H1 (cell line): Measurements from ENCODE around the gene CDKN2AIP. TPM values are rescaled to one million over a fixed set of nuclear protein-coding genes. Genes with fewer than 3 reads are reported as not detected.
A peak's percentile ranks its signal among the peaks of the same experiment; 100 is the strongest.

Experiments
- CTCF ChIA-PET: fragments of 300-600 bp; sonication (Branson Sonifier 250); formaldehyde crosslinking; loops from one replicate; lab custom pipeline; 2021; ENCODE audit not compliant: partially characterized antibody; lab: Charles Lee
- POLR2A ChIA-PET: fragments of 300-600 bp; sonication (Branson Sonifier 250); formaldehyde crosslinking; loops from one replicate; lab custom pipeline; 2021; ENCODE audit warnings: inconsistent platforms; ENCODE audit not compliant: partially characterized antibody; lab: Charles Lee
- DNase-seq, 2 experiments: peaks; one replicate each; pipeline versions ENCODE4 v3.0.0 to v3.0.0-alpha.2; 2010 to 2022; ENCODE audit warnings: low spot score in 2 of 2, low read depth in 1 of 2, mixed read lengths in 1 of 2
- FAIRE-seq: peaks from 2 replicates; lab custom pipeline; 2011; peaks lifted over from hg19 to GRCh38; lab: Jason Lieb, UNC
- H2AFZ ChIP-seq: 2 replicates; pipeline ENCODE4 v1.8.1; 2012; ENCODE audit warnings: low read length, inconsistent platforms
- H2AK5ac ChIP-seq: 2 replicates; pipeline ENCODE4 v1.6.1; 2013; ENCODE audit warnings: low read depth, low read length
- H2BK120ac ChIP-seq: replicated peaks from 2 replicates; pipeline ENCODE3; 2013; ENCODE audit warnings: low read depth, low read length, inconsistent platforms
- H2BK12ac ChIP-seq: 2 replicates; pipeline ENCODE4 v1.6.1; 2013; ENCODE audit warnings: low read depth, low read length
- H2BK15ac ChIP-seq: 2 replicates; pipeline ENCODE4 v1.6.1; 2013; ENCODE audit warnings: low read length
- H2BK20ac ChIP-seq: 2 replicates; pipeline ENCODE4 v1.6.1; 2013; ENCODE audit warnings: low read length
- H2BK5ac ChIP-seq: 2 replicates; pipeline ENCODE4 v1.6.1; 2013; ENCODE audit warnings: low read depth, low read length
- H3K14ac ChIP-seq: 2 replicates; pipeline ENCODE4 v1.6.1; 2013; ENCODE audit warnings: inconsistent platforms; ENCODE audit not compliant: insufficient read length
- H3K18ac ChIP-seq: 2 replicates; pipeline ENCODE4 v1.6.1; 2013; ENCODE audit warnings: low read length; ENCODE audit errors: extremely low read depth
- H3K23ac ChIP-seq: 2 replicates; pipeline ENCODE4 v1.6.1; 2013; ENCODE audit warnings: inconsistent platforms; ENCODE audit not compliant: insufficient read length
- H3K23me2 ChIP-seq: 2 replicates; pipeline ENCODE4 v1.6.1; 2013; ENCODE audit warnings: low read depth, low read length
- H3K27ac ChIP-seq: 2 replicates; pipeline ENCODE4 v1.6.1; 2011; ENCODE audit warnings: low read depth, low read length, inconsistent platforms
- H3K27me3 ChIP-seq, 4 experiments: replicated peaks in 1 of 4; 1 replicate in 1 of 4; 2 replicates in 3 of 4; pipeline versions ENCODE4 v1.6.1 to v1.8.1; 2011 to 2013; ENCODE audit warnings: low read length in 3 of 4, mild to moderate bottlenecking in 3 of 4, inconsistent platforms in 2 of 4, mixed read lengths in 2 of 4, moderate library complexity in 1 of 4; ENCODE audit not compliant: control insufficient read depth in 3 of 4, insufficient read depth in 3 of 4; ENCODE audit errors: extremely low read depth in 1 of 4
- H3K36me3 ChIP-seq, 4 experiments: 2 replicates each; pipeline versions ENCODE4 v1.6.1 to v1.8.1; 2011 to 2013; ENCODE audit warnings: mild to moderate bottlenecking in 4 of 4, low read length in 3 of 4, moderate library complexity in 2 of 4, control low read depth in 1 of 4, inconsistent platforms in 1 of 4; ENCODE audit not compliant: insufficient read depth in 4 of 4, control insufficient read depth in 2 of 4
- H3K4ac ChIP-seq: replicated peaks from 2 replicates; pipeline ENCODE3; 2013; ENCODE audit warnings: low read length, low read depth, mixed read lengths, inconsistent platforms; ENCODE audit not compliant: insufficient read length
- H3K4me1 ChIP-seq, 4 experiments: replicated peaks in 1 of 4; 1 replicate in 1 of 4; 2 replicates in 3 of 4; pipeline versions ENCODE4 v1.6.1 to v1.8.1; 2011 to 2013; ENCODE audit warnings: low read length in 3 of 4, inconsistent platforms in 2 of 4, mixed read lengths in 1 of 4; ENCODE audit not compliant: insufficient read depth in 4 of 4, control insufficient read depth in 3 of 4
- H3K4me2 ChIP-seq, 2 experiments: 2 replicates each; pipeline versions ENCODE4 v1.6.1 to v1.8.1; 2011 to 2013; ENCODE audit warnings: low read depth in 2 of 2, low read length in 2 of 2, control low read depth in 1 of 2, inconsistent platforms in 1 of 2, mild to moderate bottlenecking in 1 of 2; ENCODE audit not compliant: insufficient read depth in 1 of 2
- H3K4me3 ChIP-seq, 4 experiments: fragments of 200-600, 300-600 bp in 1 of 4; sonication (generic), shearing (Covaris generic), sonication (Bioruptor Twin) in 1 of 4; 2 replicates each; pipeline versions ENCODE4 v1.5.1 to v1.8.1; 2011 to 2016; ENCODE audit warnings: low read length in 4 of 4, low read depth in 3 of 4, control low read depth in 2 of 4, inconsistent platforms in 2 of 4, mild to moderate bottlenecking in 2 of 4, mixed read lengths in 1 of 4, moderate library complexity in 1 of 4; ENCODE audit not compliant: insufficient read depth in 2 of 4; ENCODE audit errors: extremely low read depth in 1 of 4
- H3K56ac ChIP-seq: replicated peaks from 2 replicates; pipeline ENCODE3; 2013; ENCODE audit warnings: low read depth, mild to moderate bottlenecking, mixed read lengths, low read length, inconsistent platforms; ENCODE audit not compliant: insufficient read length
- H3K79me1 ChIP-seq: 2 replicates; pipeline ENCODE4 v1.6.1; 2013; ENCODE audit warnings: low read depth, low read length, control low read depth
- H3K79me2 ChIP-seq, 2 experiments: 2 replicates each; pipeline versions ENCODE4 v1.6.1 to v1.8.1; 2012 to 2013; ENCODE audit warnings: low read length in 2 of 2, mild to moderate bottlenecking in 2 of 2, inconsistent platforms in 1 of 2; ENCODE audit not compliant: insufficient read depth in 2 of 2, control insufficient read depth in 1 of 2
- H3K9ac ChIP-seq, 4 experiments: replicated peaks in 1 of 4; 1 replicate in 1 of 4; 2 replicates in 3 of 4; pipeline versions ENCODE4 v1.6.1 to v1.8.1; 2011 to 2013; ENCODE audit warnings: low read depth in 3 of 4, low read length in 3 of 4, control low read depth in 2 of 4, mild to moderate bottlenecking in 2 of 4, moderate library complexity in 2 of 4, inconsistent platforms in 1 of 4; ENCODE audit errors: extremely low read depth in 1 of 4
- H3K9me3 ChIP-seq, 2 experiments: 2 replicates each; pipeline versions ENCODE4 v1.6.1 to v1.8.1; 2012 to 2013; ENCODE audit warnings: mild to moderate bottlenecking in 2 of 2, moderate library complexity in 2 of 2, control low read depth in 1 of 2, inconsistent platforms in 1 of 2, low read depth in 1 of 2, low read length in 1 of 2, mixed read lengths in 1 of 2; ENCODE audit not compliant: insufficient read depth in 2 of 2
- H4K20me1 ChIP-seq, 2 experiments: replicated peaks in 1 of 2; 2 replicates each; pipeline versions ENCODE3 to v1.8.1; 2011 to 2013; ENCODE audit warnings: inconsistent platforms in 2 of 2, low read length in 2 of 2, mild to moderate bottlenecking in 1 of 2; ENCODE audit not compliant: insufficient read depth in 2 of 2, control insufficient read depth in 1 of 2
- H4K5ac ChIP-seq: 2 replicates; pipeline ENCODE4 v1.6.1; 2013; ENCODE audit warnings: low read length, low read depth, mixed read lengths, inconsistent platforms; ENCODE audit not compliant: insufficient read length
- H4K8ac ChIP-seq: 2 replicates; pipeline ENCODE4 v1.8.0; 2013; ENCODE audit warnings: mild to moderate bottlenecking, moderate library complexity, low read length, inconsistent platforms; ENCODE audit not compliant: insufficient read depth; ENCODE audit errors: extremely low read depth
- H4K91ac ChIP-seq: replicated peaks from 2 replicates; pipeline ENCODE3; 2013; ENCODE audit warnings: low read length, mixed read lengths, inconsistent platforms; ENCODE audit not compliant: insufficient read length
- BRCA1 ChIP-seq: IDR thresholded peaks from 2 replicates; pipeline ENCODE4 v1.6.1; 2012; ENCODE audit warnings: low read depth, low read length, improper control_type of control experiment
- EP300 ChIP-seq, 2 experiments: IDR thresholded peaks; 1 replicate in 1 of 2; 2 replicates in 1 of 2; pipeline ENCODE4 v1.6.1; 2011 to 2012; ENCODE audit warnings: low read depth in 2 of 2, low read length in 2 of 2, mild to moderate bottlenecking in 2 of 2, borderline replicate concordance in 1 of 2, inconsistent platforms in 1 of 2, moderate library complexity in 1 of 2
- MAFK ChIP-seq: IDR thresholded peaks from 2 replicates; pipeline ENCODE4 v1.6.1; 2012; ENCODE audit warnings: low read depth, mild to moderate bottlenecking, improper control_type of control experiment, low read length
- NANOG ChIP-seq: IDR thresholded peaks from 2 replicates; pipeline ENCODE4 v1.6.1; 2011; ENCODE audit warnings: low read length, low read depth, mild to moderate bottlenecking, inconsistent platforms; ENCODE audit not compliant: insufficient read depth, poor library complexity, severe bottlenecking
- SIRT6 ChIP-seq: IDR thresholded peaks from one replicate; pipeline ENCODE4 v1.7.1; 2012; ENCODE audit warnings: low read length, inconsistent platforms
- SIX5 ChIP-seq: IDR thresholded peaks from 2 replicates; pipeline ENCODE4 v1.6.1; 2011; ENCODE audit warnings: mild to moderate bottlenecking, low read depth, low read length
- SP4 ChIP-seq: IDR thresholded peaks from 2 replicates; pipeline ENCODE4 v1.6.1; 2012; ENCODE audit warnings: low read length, inconsistent platforms
- SUZ12 ChIP-seq: fragments of 200-600 bp; sonication (generic); IDR thresholded peaks from 2 replicates; pipeline ENCODE4 v1.6.1; 2012; ENCODE audit warnings: mild to moderate bottlenecking, inconsistent platforms, low read length, moderate library complexity, mixed read lengths
- WGBS, 2 experiments: shearing (Covaris generic) in 1 of 2; methylation state at CpG; one replicate each; pipeline versions ENCODE4 v1.1.6 to v1.1.7; 2013 to 2015; ENCODE audit warnings: low lambda C conversion rate in 2 of 2, mixed read lengths in 2 of 2, inconsistent platforms in 1 of 2, low coverage in 1 of 2, missing lambda C conversion rate in 1 of 2; ENCODE audit not compliant: insufficient replicate concordance in 2 of 2, insufficient coverage in 1 of 2, insufficient read length in 1 of 2; ENCODE audit errors: extremely low coverage in 1 of 2, missing lambda C conversion rate in 1 of 2; 5-methylcytosine and 5-hydroxymethylcytosine counted together
- polyA plus RNA-seq, 7 experiments: library from polyadenylated mRNA; depleted of rRNA in 3 of 7; stranded (reverse) in 5 of 7; unstranded in 2 of 7; fragments of >200 nt in 5 of 7; fragments of 200-250 nt in 2 of 7; gene quantifications; 1 replicate in 5 of 7; 2 replicates in 1 of 7; 4 replicates in 1 of 7; pipeline versions ENCODE4 v1.2.1 to v1.2.3, GENCODE V29; 2011 to 2013; ENCODE audit warnings: missing spikeins in 2 of 7, mixed read lengths in 2 of 7
- total RNA-seq: library from RNA; stranded (reverse); fragmentation: NEBNext Ultra II Directional; extraction: Animal tissue kit (Norgen Biotek cat#: 25700); gene quantifications from 2 replicates; pipeline ENCODE4 v1.2.1, GENCODE V29; 2021
- TF ChIP-seq, protein P1 (sequence below): IDR thresholded peaks from 2 replicates; pipeline ENCODE4 v1.6.1; 2012; ENCODE audit warnings: inconsistent platforms

Gene CDKN2AIP
- total and polyA plus RNA-seq, 2 of the 8 experiments (the other 6 are each of a cell fraction or from before 2014, with no cell fraction given): 6.0 to 14.0 TPM

DNA sequence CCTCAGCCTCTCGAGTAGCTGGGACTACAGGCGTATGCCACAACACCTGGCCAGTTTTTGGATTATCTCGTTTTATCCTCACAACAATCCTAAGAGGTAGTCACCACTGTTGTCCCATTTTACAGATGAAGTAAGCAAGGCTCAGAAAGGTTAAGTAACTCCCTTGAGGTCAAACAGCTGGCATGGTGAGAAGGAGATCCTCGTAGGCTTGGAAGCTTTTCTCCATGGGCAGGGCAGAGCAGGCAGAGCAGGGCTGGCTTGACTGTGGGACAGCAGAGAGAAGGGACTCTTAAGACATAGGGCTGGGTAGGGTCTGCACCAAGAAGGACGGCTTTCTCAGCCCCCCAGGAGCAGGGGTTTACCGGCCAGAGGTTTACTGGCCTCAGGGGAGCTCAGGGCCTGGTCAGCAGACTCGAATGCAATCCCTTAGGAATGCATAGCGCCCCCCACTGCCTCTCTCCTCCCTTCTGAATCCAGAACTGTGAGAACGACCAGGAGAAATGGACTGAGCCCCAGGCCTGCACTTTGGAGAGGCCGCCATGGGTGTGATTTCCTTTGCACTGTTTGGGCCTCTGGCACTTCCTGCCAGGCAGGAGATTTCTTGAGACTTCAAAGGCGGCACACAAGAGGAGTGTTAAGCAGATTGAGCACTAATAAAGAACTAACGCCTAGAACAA is 14.0 kb upstream of the CDKN2AIP start:
- Histone ChIP-seq H3K4me2 (peak overlapping the region; percentile 28 to 37; a peak in 2 of 4 replicates), H3K36me3 (no peaks in the 10 kb centered on the region), H3K9ac (no peak overlapping the region), H4K8ac (peak overlapping the region; percentile 9; the same call in 1 of the 2 replicates), H2BK20ac (no peak overlapping the region), H2BK120ac (no peak overlapping the region), H3K27me3 (no peaks in the 10 kb centered on the region), H3K4me1 (peaks cover 0 to 6% (median 0%) of the 10 kb centered on the region in 4 experiments; a peak in 2 of 7 replicates), H3K18ac (peak overlapping the region; percentile 62), H3K23me2 (no peaks in the 10 kb centered on the region), H3K79me1 (no peaks in the 10 kb centered on the region), H3K27ac (peak overlapping the region; percentile 27; the same call in 1 of the 2 replicates), H4K91ac (peak overlapping the region; percentile 52), H2AFZ (peak overlapping the region; percentile 81; the same call in 1 of the 2 replicates), H3K4ac (no peak overlapping the region), H3K9me3 (peaks cover 0 to 3% of the 10 kb centered on the region in 2 experiments; a peak in 2 of 4 replicates), H3K79me2 (no peaks in the 10 kb centered on the region), H3K23ac (no peak overlapping the region), H4K20me1 (no peaks in the 10 kb centered on the region), H2BK12ac (no peak overlapping the region), H3K4me3 (no peak overlapping the region), H2BK5ac (no peak overlapping the region), H3K56ac (no peak overlapping the region), H4K5ac (no peak overlapping the region), H3K14ac (no peak overlapping the region), H2BK15ac (peak overlapping the region; percentile 63; the same call in 1 of the 2 replicates), H2AK5ac (no peak overlapping the region)
- ChIA-PET POLR2A (interaction anchor here (1.0 to 2.9 kb wide), 3 partner anchors 11 to 14 kb away, joined by 3 to 17 read pairs (median 3); partner anchors contain the start of gene CDKN2AIP), CTCF (interaction anchor here (0.5 to 2.4 kb wide), 11 partner anchors 9 to 831 kb away, joined by 3 to 8 read pairs (median 4); no protein-coding TSS in a partner anchor)
- DNase-seq: peak in 1 of 2 experiments; percentile 58
- FAIRE-seq: peak; percentile 13
- WGBS, 2 experiments: 69% methylated on average over 11 of the region's 12 CpGs; no CpG with 5 or more reads in 1 of the 2 experiments
- peak; percentile 25 for TF ChIP-seq NANOG
- TF ChIP-seq, protein P1, sequence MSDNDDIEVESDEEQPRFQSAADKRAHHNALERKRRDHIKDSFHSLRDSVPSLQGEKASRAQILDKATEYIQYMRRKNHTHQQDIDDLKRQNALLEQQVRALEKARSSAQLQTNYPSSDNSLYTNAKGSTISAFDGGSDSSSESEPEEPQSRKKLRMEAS: peak; percentile 0; the same call in 1 of the 2 replicates
- TF ChIP-seq SP4: no peak
- TF ChIP-seq EP300 (IDR thresholded peaks at IDR 0.05; ENCODE audit: borderline replicate concordance in 1 of 2, low read depth in 2 of 2, low read length in 2 of 2): no peak
- no peak for TF ChIP-seq SIX5
- no peak for TF ChIP-seq BRCA1
- TF ChIP-seq SUZ12: no peak
- TF ChIP-seq MAFK: no peak
- TF ChIP-seq SIRT6: no peak
